Left lung (tissue), 10 donors: ENCODE data around the gene CD37. TPM values are rescaled to one million over a fixed set of nuclear protein-coding genes. Genes with fewer than 3 reads are reported as not detected.
"Not testable (repeated sequence)": the region's sequence is repeated elsewhere in the genome, so short reads cannot be mapped to it uniquely, and the experiment has no call there.

Experiments
- ATAC-seq: fragments of 200-7000 bp; cut with Tn5 transposase; one replicate; pipeline ENCODE4 v1.9.1; 2020; ENCODE audit warnings: moderate library complexity
- DNase-seq, 4 donors: peaks; one replicate each; pipeline ENCODE4 v3.0.0-alpha.2; 2013 to 2020
- H3K27ac ChIP-seq, 2 donors: fragments of 200-600 bp; sonication (generic) in 1 of 2; one replicate each; pipeline versions ENCODE4 v1.5.0 to v1.8.0; 2020 to 2021
- H3K27me3 ChIP-seq, 2 donors: fragments of 200-600 bp; sonication (generic) in 1 of 2; one replicate each; pipeline versions ENCODE4 v1.5.0 to v1.8.0; 2020 to 2021
- H3K36me3 ChIP-seq, 2 donors: fragments of 200-600 bp; sonication (generic) in 1 of 2; one replicate each; pipeline versions ENCODE4 v1.5.0 to v1.8.0; 2020 to 2021
- H3K4me1 ChIP-seq, 2 donors: fragments of 200-600 bp; one replicate each; pipeline ENCODE4 v1.8.0; 2021
- H3K4me3 ChIP-seq, 2 donors: fragments of 200-600 bp; sonication (generic) in 1 of 2; one replicate each; pipeline versions ENCODE4 v1.5.0 to v1.8.0; 2020 to 2021; ENCODE audit warnings: mild to moderate bottlenecking in 1 of 2
- H3K9me3 ChIP-seq, 2 donors: fragments of 200-600 bp; sonication (generic) in 1 of 2; one replicate each; pipeline versions ENCODE4 v1.5.0 to v1.8.0; 2020 to 2021
- intact Hi-C, 2 donors: fragments of 100-400 bp; cut with DNase I; formaldehyde crosslinking; loops; one replicate each; pipeline versions ENCODE4 v1.11.2 to v1.14.2; 2022
- polyA plus RNA-seq, 6 donors: library from polyadenylated mRNA; unstranded; fragments of 120-200 nt; gene quantifications; one replicate each; pipeline ENCODE4 v1.2.1, GENCODE V29; 2013; ENCODE audit not compliant: insufficient read length in 6 of 6
- total RNA-seq, 2 donors: library from RNA; stranded (reverse); fragmentation: NEBNext Ultra II Directional; extraction: Animal tissue kit (Norgen Biotek cat#: 25700); gene quantifications; one replicate each; pipeline ENCODE4 v1.2.1, GENCODE V29; 2021
- TF ChIP-seq, protein P1 (sequence below), 2 donors: fragments of 200-600 bp; sonication (generic) in 1 of 2; IDR thresholded peaks; one replicate each; pipeline versions ENCODE4 v1.5.0 to v1.8.0; 2021; ENCODE audit warnings: antibody characterized with exemption in 2 of 2
- donor health status: DM: no; HTN: yes; CAD: no.
- donor health status: DM: no; HTN: no; CAD: no.

The CD37 gene
- total and polyA plus RNA-seq, 8 donors = 36.5 to 83.2 (median 55.5) TPM

GRCh38 chr19:49371184-49371583 lies 36.0 kb downstream of the CD37 start:
- H3K4me3 ChIP-seq = no peak overlapping the region
- no peaks in the 10 kb centered on the region for H3K36me3 ChIP-seq
- no peaks in the 10 kb centered on the region for H3K4me1 ChIP-seq
- no peak overlapping the region for H3K27ac ChIP-seq
- DNase-seq (no peak), ATAC-seq (no peak)
- TF ChIP-seq, protein P1, sequence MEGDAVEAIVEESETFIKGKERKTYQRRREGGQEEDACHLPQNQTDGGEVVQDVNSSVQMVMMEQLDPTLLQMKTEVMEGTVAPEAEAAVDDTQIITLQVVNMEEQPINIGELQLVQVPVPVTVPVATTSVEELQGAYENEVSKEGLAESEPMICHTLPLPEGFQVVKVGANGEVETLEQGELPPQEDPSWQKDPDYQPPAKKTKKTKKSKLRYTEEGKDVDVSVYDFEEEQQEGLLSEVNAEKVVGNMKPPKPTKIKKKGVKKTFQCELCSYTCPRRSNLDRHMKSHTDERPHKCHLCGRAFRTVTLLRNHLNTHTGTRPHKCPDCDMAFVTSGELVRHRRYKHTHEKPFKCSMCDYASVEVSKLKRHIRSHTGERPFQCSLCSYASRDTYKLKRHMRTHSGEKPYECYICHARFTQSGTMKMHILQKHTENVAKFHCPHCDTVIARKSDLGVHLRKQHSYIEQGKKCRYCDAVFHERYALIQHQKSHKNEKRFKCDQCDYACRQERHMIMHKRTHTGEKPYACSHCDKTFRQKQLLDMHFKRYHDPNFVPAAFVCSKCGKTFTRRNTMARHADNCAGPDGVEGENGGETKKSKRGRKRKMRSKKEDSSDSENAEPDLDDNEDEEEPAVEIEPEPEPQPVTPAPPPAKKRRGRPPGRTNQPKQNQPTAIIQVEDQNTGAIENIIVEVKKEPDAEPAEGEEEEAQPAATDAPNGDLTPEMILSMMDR (IDR thresholded peaks at IDR 0.05) = no peak
- peaks cover 0 to 27% of the 10 kb centered on the region in 2 donors for H3K9me3 ChIP-seq
- intact Hi-C loops = no loop called here
- H3K27me3 ChIP-seq = no peaks in the 10 kb centered on the region

DNA sequence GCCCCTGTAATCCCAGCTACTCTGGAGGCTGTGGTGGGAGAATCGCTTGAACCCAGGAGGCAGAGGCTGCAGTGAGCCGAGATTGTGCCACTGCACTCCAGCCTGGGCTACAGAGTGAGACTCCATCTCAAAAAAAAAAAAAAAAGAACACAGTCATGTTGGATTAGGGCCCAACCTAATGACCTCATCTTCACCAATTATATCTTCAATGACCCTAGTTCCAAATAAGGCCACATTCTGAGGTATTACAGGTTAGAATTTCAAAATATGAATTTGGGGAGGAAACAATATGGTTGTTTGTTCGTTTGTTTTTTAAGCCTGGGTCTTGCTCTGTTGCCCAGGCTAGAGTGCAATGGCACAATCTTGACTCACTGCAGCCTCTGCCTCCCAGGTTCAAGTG lies 38.0 kb downstream of the CD37 start:
- H3K36me3 ChIP-seq, H3K4me3 ChIP-seq, H3K27me3 ChIP-seq, intact Hi-C loops, DNase-seq, H3K4me1 ChIP-seq, ATAC-seq, H3K27ac ChIP-seq: not testable (repeated sequence)
- peaks cover 0 to 26% of the 10 kb centered on the region in 2 donors for H3K9me3 ChIP-seq

DNA sequence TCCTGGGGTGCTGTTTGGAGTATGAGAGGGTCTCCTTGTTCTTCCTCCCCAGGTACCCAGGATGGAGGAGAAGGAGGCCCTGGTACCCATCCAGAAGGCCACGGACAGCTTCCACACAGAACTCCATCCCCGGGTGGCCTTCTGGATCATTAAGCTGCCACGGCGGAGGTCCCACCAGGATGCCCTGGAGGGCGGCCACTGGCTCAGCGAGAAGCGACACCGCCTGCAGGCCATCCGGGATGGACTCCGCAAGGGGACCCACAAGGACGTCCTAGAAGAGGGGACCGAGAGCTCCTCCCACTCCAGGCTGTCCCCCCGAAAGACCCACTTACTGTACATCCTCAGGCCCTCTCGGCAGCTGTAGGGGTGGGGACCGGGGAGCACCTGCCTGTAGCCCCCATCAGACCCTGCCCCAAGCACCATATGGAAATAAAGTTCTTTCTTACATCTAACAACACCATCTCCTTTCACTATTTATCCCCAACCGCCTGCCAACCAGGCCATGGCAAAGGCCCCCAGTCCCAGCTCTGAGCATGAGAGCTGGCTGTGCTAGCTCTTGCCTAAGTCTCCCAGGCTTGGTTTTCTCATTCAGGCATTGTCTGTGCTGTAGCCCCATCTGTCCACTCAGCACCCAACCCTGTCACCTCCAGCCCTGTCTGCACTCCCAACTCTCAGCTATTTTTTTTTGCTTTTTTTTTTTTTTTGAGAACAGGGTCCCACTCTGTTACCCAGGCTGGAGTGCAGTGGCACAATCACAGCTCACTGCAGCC lies 39.6 kb downstream of the CD37 start:
- no peak for ATAC-seq
- intact Hi-C loops = no loop called here

DNA sequence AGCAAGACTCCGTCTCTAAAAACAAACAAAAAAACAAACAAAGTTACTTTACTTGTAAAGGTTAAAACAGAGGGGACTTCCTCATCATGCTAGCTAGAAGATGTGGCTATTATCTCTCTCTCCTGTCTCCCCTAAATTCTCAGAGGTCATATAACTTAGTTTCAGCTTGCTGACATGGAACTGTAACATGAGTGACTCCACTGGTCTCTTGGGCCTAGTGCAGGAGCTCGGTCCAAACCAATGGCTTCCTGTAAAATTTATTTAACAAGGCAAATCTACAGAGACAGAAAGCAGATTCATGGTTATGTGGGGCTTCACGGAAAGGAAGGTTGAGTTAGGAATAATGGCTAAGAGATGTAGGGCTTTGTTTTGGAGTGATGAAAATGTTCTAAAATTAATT lies 43.3 kb downstream of the CD37 start:
- ATAC-seq (no peak), DNase-seq (no peak)
- H3K27me3 ChIP-seq = no peaks in the 10 kb centered on the region
- intact Hi-C loops = no loop called here
- TF ChIP-seq, protein P1 (IDR thresholded peaks at IDR 0.05) = no peak
- H3K27ac ChIP-seq = no peak overlapping the region
- H3K4me3 ChIP-seq = no peak overlapping the region
- no peaks in the 10 kb centered on the region for H3K36me3 ChIP-seq
- H3K4me1 ChIP-seq = no peaks in the 10 kb centered on the region
- H3K9me3 ChIP-seq = peaks cover 0 to 11% of the 10 kb centered on the region in 2 donors

More for the DNA sequence above, 39.6 kb downstream of the CD37 start:
- Histone ChIP-seq H3K9me3 (peaks cover 0 to 9% of the 10 kb centered on the region in 2 donors), H3K27ac (no peak overlapping the region), H3K4me1 (no peaks in the 10 kb centered on the region), H3K27me3 (no peaks in the 10 kb centered on the region), H3K4me3 (no peak overlapping the region), H3K36me3 (no peaks in the 10 kb centered on the region)
- TF ChIP-seq, protein P1 (IDR thresholded peaks at IDR 0.05) = no peak
- no peak for DNase-seq

- no peak for DNase-seq
- H3K27me3 ChIP-seq = peaks cover 0 to 4% of the 10 kb centered on the region in 2 donors
These were observed 45.2 kb downstream of the CD37 start for GRCh38 chr19:49380391-49380790.

More at GRCh38 chr19:49380391-49380790, 45.2 kb downstream of the CD37 start:
- intact Hi-C loops = no loop called here
- Histone ChIP-seq H3K36me3 (no peaks in the 10 kb centered on the region), H3K4me1 (no peaks in the 10 kb centered on the region), H3K9me3 (peaks cover 0 to 11% of the 10 kb centered on the region in 2 donors), H3K4me3 (no peak overlapping the region), H3K27ac (no peak overlapping the region)
- no peak for ATAC-seq
- TF ChIP-seq, protein P1 (IDR thresholded peaks at IDR 0.05) = no peak
